NB4 (cell line): ENCODE data around the gene CDON.

Experiments
- CTCF ChIP-seq: IDR thresholded peaks from one replicate; pipeline ENCODE4 v1.5.1; 2012; ENCODE audit warnings: low read depth, low read length
- MAX ChIP-seq: IDR thresholded peaks from 2 replicates; pipeline ENCODE4 v1.6.1; 2011; ENCODE audit warnings: low read depth, low read length
- MYC ChIP-seq: IDR thresholded peaks from 2 replicates; pipeline ENCODE4 v1.6.1; 2011; ENCODE audit warnings: low read depth, low read length
- POLR2A ChIP-seq: IDR thresholded peaks from 2 replicates; pipeline ENCODE4 v1.6.1; 2011; ENCODE audit warnings: mild to moderate bottlenecking; ENCODE audit not compliant: insufficient read length; ENCODE audit errors: extremely low read depth

GRCh38 chr11:126086248-126086647 is 23.6 kb upstream of the CDON start:
- TF ChIP-seq CTCF, result no peak
- no peak for TF ChIP-seq MYC
- TF ChIP-seq POLR2A, result no peak
- no peak for TF ChIP-seq MAX
